ENCODE data around the gene GET4. TPM values are rescaled to one million over a fixed set of nuclear protein-coding genes. Genes with fewer than 3 reads are reported as not detected.
A peak's percentile ranks its signal among the peaks of the same experiment; 100 is the strongest.

GET4 gene
- total and polyA plus RNA-seq, 4 donors: 19.5 to 34.7 (median 27.3) TPM

- WGBS: 59% methylated on average over 43 of the region's 43 CpGs
- peak in 1 of 2 donors; percentile 19 for TF ChIP-seq GABPA (IDR thresholded peaks at IDR 0.05 in 1 of 2, conservative IDR thresholded peaks at IDR 0.05 in 1 of 2)
- no peak for TF ChIP-seq RAD21 (IDR thresholded peaks at IDR 0.05)
- TF ChIP-seq, protein P1, sequence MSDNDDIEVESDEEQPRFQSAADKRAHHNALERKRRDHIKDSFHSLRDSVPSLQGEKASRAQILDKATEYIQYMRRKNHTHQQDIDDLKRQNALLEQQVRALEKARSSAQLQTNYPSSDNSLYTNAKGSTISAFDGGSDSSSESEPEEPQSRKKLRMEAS (IDR thresholded peaks at IDR 0.05): no peak
- TF ChIP-seq FOXA2 (IDR thresholded peaks at IDR 0.05): peak; percentile 55
- TF ChIP-seq REST (IDR thresholded peaks at IDR 0.05): no peak
- no peak for TF ChIP-seq FOXA1 (IDR thresholded peaks at IDR 0.05)
- peak in 1 of 2 donors; percentile 66 for TF ChIP-seq EGR1 (IDR thresholded peaks at IDR 0.05; ENCODE audit: low read depth in 2 of 2)
- peak; percentile 43 for TF ChIP-seq SP1 (IDR thresholded peaks at IDR 0.05)
- TF ChIP-seq HNF4A (conservative IDR thresholded peaks at IDR 0.05): peak; percentile 50 to 84
- peak; percentile 51 to 89 for TF ChIP-seq RXRA (IDR thresholded peaks at IDR 0.05)
- no peak overlapping the region for H3K4me3 ChIP-seq (ENCODE audit: low read depth in 1 of 3, low read length in 3 of 3)
- H3K36me3 ChIP-seq (ENCODE audit: control insufficient read depth in 4 of 4, insufficient read depth in 3 of 4, low read depth in 1 of 4, low read length in 3 of 4): peaks cover 13 to 27% (median 22%) of the 10 kb centered on the region in 4 donors
- H3K9ac ChIP-seq (ENCODE audit: low read depth in 1 of 2, low read length in 2 of 2): no peak overlapping the region
- peaks cover 31 to 58% (median 49%) of the 10 kb centered on the region in 4 donors for H3K4me1 ChIP-seq (ENCODE audit: control insufficient read depth in 4 of 4, insufficient read depth in 4 of 4, low read length in 3 of 4)
- H3K27me3 ChIP-seq (ENCODE audit: control insufficient read depth in 4 of 4, insufficient read depth in 4 of 4, low read length in 3 of 4): no peaks in the 10 kb centered on the region
- H3K27ac ChIP-seq (ENCODE audit: low read depth in 1 of 2, low read length in 2 of 2): peak overlapping the region; percentile 84 to 88
- no peaks in the 10 kb centered on the region for H3K9me3 ChIP-seq (ENCODE audit: control insufficient read depth in 4 of 4, low read length in 3 of 4)
- DNase-seq (ENCODE audit: low spot score): no peak
Measured at GRCh38 chr7:888081-889024, 12.0 kb downstream of the GET4 start.

- 92% methylated on average over 15 of the region's 15 CpGs for WGBS
- Histone ChIP-seq H3K9ac (ENCODE audit: low read depth in 1 of 2, low read length in 2 of 2) (no peak overlapping the region), H3K4me1 (ENCODE audit: control insufficient read depth in 4 of 4, insufficient read depth in 4 of 4, low read length in 3 of 4) (peaks cover 25 to 52% (median 42%) of the 10 kb centered on the region in 4 donors), H3K27ac (ENCODE audit: low read depth in 1 of 2, low read length in 2 of 2) (peak overlapping the region; percentile 84 to 88), H3K4me3 (ENCODE audit: low read depth in 1 of 3, low read length in 3 of 3) (no peak overlapping the region), H3K27me3 (ENCODE audit: control insufficient read depth in 4 of 4, insufficient read depth in 4 of 4, low read length in 3 of 4) (no peaks in the 10 kb centered on the region), H3K9me3 (ENCODE audit: control insufficient read depth in 4 of 4, low read length in 3 of 4) (no peaks in the 10 kb centered on the region), H3K36me3 (ENCODE audit: control insufficient read depth in 4 of 4, insufficient read depth in 3 of 4, low read depth in 1 of 4, low read length in 3 of 4) (peaks cover 14 to 33% (median 25%) of the 10 kb centered on the region in 4 donors)
- no peak for DNase-seq (ENCODE audit: low spot score)
- TF ChIP-seq CTCF (IDR thresholded peaks at IDR 0.05; ENCODE audit: low read depth, low read length, missing input control) (no peak), TAF1 (conservative IDR thresholded peaks at IDR 0.05) (no peak), YY1 (IDR thresholded peaks at IDR 0.05) (no peak), FOXA1 (IDR thresholded peaks at IDR 0.05) (no peak)
- TF ChIP-seq, protein P2, sequence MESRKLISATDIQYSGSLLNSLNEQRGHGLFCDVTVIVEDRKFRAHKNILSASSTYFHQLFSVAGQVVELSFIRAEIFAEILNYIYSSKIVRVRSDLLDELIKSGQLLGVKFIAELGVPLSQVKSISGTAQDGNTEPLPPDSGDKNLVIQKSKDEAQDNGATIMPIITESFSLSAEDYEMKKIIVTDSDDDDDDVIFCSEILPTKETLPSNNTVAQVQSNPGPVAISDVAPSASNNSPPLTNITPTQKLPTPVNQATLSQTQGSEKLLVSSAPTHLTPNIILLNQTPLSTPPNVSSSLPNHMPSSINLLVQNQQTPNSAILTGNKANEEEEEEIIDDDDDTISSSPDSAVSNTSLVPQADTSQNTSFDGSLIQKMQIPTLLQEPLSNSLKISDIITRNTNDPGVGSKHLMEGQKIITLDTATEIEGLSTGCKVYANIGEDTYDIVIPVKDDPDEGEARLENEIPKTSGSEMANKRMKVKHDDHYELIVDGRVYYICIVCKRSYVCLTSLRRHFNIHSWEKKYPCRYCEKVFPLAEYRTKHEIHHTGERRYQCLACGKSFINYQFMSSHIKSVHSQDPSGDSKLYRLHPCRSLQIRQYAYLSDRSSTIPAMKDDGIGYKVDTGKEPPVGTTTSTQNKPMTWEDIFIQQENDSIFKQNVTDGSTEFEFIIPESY (IDR thresholded peaks at IDR 0.05): no peak
Measured at GRCh38 chr7:889025-889390, 12.7 kb downstream of the GET4 start.
